Mucosa of rectum (tissue), 2 donors: ENCODE data around the gene TAAR8.
"Not testable (repeated sequence)": the region's sequence is repeated elsewhere in the genome, so short reads cannot be mapped to it uniquely, and the experiment has no call there.

Experiments used
- H3K27ac ChIP-seq, 2 donors: one replicate each; pipeline ENCODE4 v1.7.0; 2013; ENCODE audit warnings: inconsistent platforms in 2 of 2, low read depth in 2 of 2, low read length in 2 of 2
- H3K27me3 ChIP-seq, 2 donors: one replicate each; pipeline ENCODE4 v1.7.0; 2013; ENCODE audit warnings: low read length in 2 of 2; ENCODE audit not compliant: control insufficient read depth in 2 of 2, insufficient read depth in 2 of 2
- H3K36me3 ChIP-seq, 2 donors: one replicate each; pipeline ENCODE4 v1.7.0; 2013; ENCODE audit warnings: low read length in 2 of 2; ENCODE audit not compliant: control insufficient read depth in 2 of 2, insufficient read depth in 2 of 2
- H3K4me1 ChIP-seq, 2 donors: one replicate each; pipeline ENCODE4 v1.7.0; 2013; ENCODE audit warnings: low read length in 2 of 2, mild to moderate bottlenecking in 1 of 2; ENCODE audit not compliant: control insufficient read depth in 2 of 2, insufficient read depth in 2 of 2
- H3K4me3 ChIP-seq, 2 donors: one replicate each; pipeline ENCODE4 v1.7.0; 2013; ENCODE audit warnings: low read length in 2 of 2
- H3K9ac ChIP-seq, 2 donors: one replicate each; pipeline ENCODE4 v1.7.0; 2013; ENCODE audit warnings: low read length in 2 of 2, low read depth in 1 of 2, mild to moderate bottlenecking in 1 of 2
- H3K9me3 ChIP-seq, 2 donors: one replicate each; pipeline ENCODE4 v1.7.0; 2013; ENCODE audit warnings: low read length in 2 of 2; ENCODE audit not compliant: control insufficient read depth in 2 of 2
- donor health status: healthy.
- donor health status: Normal muscosa, but diverticular disease.

TAAR8 gene

GRCh38 chr6:132571774-132572173 is 19.3 kb downstream of the TAAR8 start:
- no peak overlapping the region for H3K27ac ChIP-seq
- no peaks in the 10 kb centered on the region for H3K4me1 ChIP-seq
- no peak overlapping the region for H3K4me3 ChIP-seq
- H3K9me3 ChIP-seq, result no peaks in the 10 kb centered on the region
- H3K36me3 ChIP-seq, result no peaks in the 10 kb centered on the region
- peaks cover 0 to 8% of the 10 kb centered on the region in 2 donors for H3K27me3 ChIP-seq
- no peak overlapping the region for H3K9ac ChIP-seq

- H3K27me3 ChIP-seq, result peaks cover 0 to 2% of the 10 kb centered on the region in 2 donors
- H3K4me3 ChIP-seq, result no peak overlapping the region
- no peaks in the 10 kb centered on the region for H3K9me3 ChIP-seq
- H3K36me3 ChIP-seq, result no peaks in the 10 kb centered on the region
- H3K9ac ChIP-seq, result no peak overlapping the region
- no peaks in the 10 kb centered on the region for H3K4me1 ChIP-seq
- no peak overlapping the region for H3K27ac ChIP-seq
These were observed 32.2 kb downstream of the TAAR8 start for GRCh38 chr6:132584698-132585097.

GRCh38 chr6:132587424-132587823 is 35.0 kb downstream of the TAAR8 start:
- H3K27me3 ChIP-seq, result peaks cover 0 to 2% of the 10 kb centered on the region in 2 donors
- H3K27ac ChIP-seq, result no peak overlapping the region
- no peaks in the 10 kb centered on the region for H3K4me1 ChIP-seq
- H3K36me3 ChIP-seq, result no peaks in the 10 kb centered on the region
- no peaks in the 10 kb centered on the region for H3K9me3 ChIP-seq
- H3K4me3 ChIP-seq, result no peak overlapping the region
- H3K9ac ChIP-seq, result no peak overlapping the region

- Histone ChIP-seq H3K9ac (no peak within 1 kb of the TSS), H3K27ac (no peak within 1 kb of the TSS), H3K36me3 (no peaks in the 10 kb centered on the region), H3K4me3 (no peak within 1 kb of the TSS), H3K9me3 (no peaks in the 10 kb centered on the region), H3K27me3 (peaks cover 0 to 2% of the 10 kb centered on the region in 2 donors), H3K4me1 (no peaks in the 10 kb centered on the region)
These were observed 37.0 kb downstream of the TAAR8 start, which contains the start of gene TAAR5 for GRCh38 chr6:132589454-132589853. TAAR5 (minus strand) TSS chr6:132589741; CDS start chr6:132589686, 55 bp downstream.

GRCh38 chr6:132590362-132590761 is 37.9 kb downstream of the TAAR8 start:
- H3K36me3 ChIP-seq, result no peaks in the 10 kb centered on the region
- no peaks in the 10 kb centered on the region for H3K9me3 ChIP-seq
- no peak overlapping the region for H3K27ac ChIP-seq
- H3K4me3 ChIP-seq, result no peak overlapping the region
- H3K9ac ChIP-seq, result no peak overlapping the region
- H3K27me3 ChIP-seq, result peaks cover 0 to 2% of the 10 kb centered on the region in 2 donors
- no peaks in the 10 kb centered on the region for H3K4me1 ChIP-seq

- H3K9me3 ChIP-seq, result no peaks in the 10 kb centered on the region
- no peak overlapping the region for H3K27ac ChIP-seq
- H3K9ac ChIP-seq, result no peak overlapping the region
- no peaks in the 10 kb centered on the region for H3K4me1 ChIP-seq
- H3K27me3 ChIP-seq, result no peaks in the 10 kb centered on the region
- H3K4me3 ChIP-seq, result no peak overlapping the region
- H3K36me3 ChIP-seq, result no peaks in the 10 kb centered on the region
These were observed 40.4 kb downstream of the TAAR8 start for GRCh38 chr6:132592855-132593254.

GRCh38 chr6:132596201-132596600 is 43.7 kb downstream of the TAAR8 start:
- H3K27me3 ChIP-seq, result no peaks in the 10 kb centered on the region
- no peak overlapping the region for H3K27ac ChIP-seq
- no peaks in the 10 kb centered on the region for H3K4me1 ChIP-seq
- no peak overlapping the region for H3K9ac ChIP-seq
- no peak overlapping the region for H3K4me3 ChIP-seq
- H3K9me3 ChIP-seq, result no peaks in the 10 kb centered on the region
- H3K36me3 ChIP-seq, result no peaks in the 10 kb centered on the region

GRCh38 chr6:132598473-132598872 is 46.0 kb downstream of the TAAR8 start:
- no peak overlapping the region for H3K4me3 ChIP-seq
- H3K9me3 ChIP-seq, result no peaks in the 10 kb centered on the region
- no peaks in the 10 kb centered on the region for H3K4me1 ChIP-seq
- no peak overlapping the region for H3K27ac ChIP-seq
- no peak overlapping the region for H3K9ac ChIP-seq
- no peaks in the 10 kb centered on the region for H3K27me3 ChIP-seq
- H3K36me3 ChIP-seq, result no peaks in the 10 kb centered on the region

GRCh38 chr6:132600900-132601299 is 48.4 kb downstream of the TAAR8 start:
- not testable (repeated sequence) for H3K36me3 ChIP-seq, H3K9me3 ChIP-seq, H3K27ac ChIP-seq, H3K4me3 ChIP-seq, H3K27me3 ChIP-seq, H3K4me1 ChIP-seq, H3K9ac ChIP-seq
